ENCODE measurements around the gene CEACAM16. TPM values are rescaled to one million over a fixed set of nuclear protein-coding genes. Genes with fewer than 3 reads are reported as not detected.

CEACAM16 gene
- total and polyA plus RNA-seq, 4 donors, result not detected

DNA sequence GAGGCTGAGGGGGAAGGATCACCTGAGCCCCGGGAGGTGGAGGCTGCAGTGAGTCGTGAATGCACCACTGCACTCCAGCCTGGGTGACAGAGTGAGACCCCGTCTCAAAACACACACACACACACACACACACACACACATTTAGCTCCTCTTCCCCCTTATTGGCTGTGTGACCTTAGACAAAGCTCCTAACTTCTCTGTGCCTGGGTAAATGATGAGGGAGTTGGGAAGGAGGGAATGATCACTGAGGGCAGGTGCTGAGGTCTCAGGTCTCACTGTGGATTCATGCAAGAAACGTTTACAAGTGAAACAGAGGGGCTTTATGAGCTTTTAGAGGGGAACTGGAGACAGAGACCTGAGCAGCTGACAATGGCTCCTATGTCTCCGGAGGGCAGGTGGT, 32.7 kb downstream of the CEACAM16 start:
- no peaks in the 10 kb centered on the region for H3K27me3 ChIP-seq (ENCODE audit: control insufficient read depth, insufficient read depth, low read length)
- 67% methylated on average over 3 of the region's 5 CpGs for WGBS (ENCODE audit: insufficient coverage)
- H3K4me1 ChIP-seq (ENCODE audit: control insufficient read depth, insufficient read depth, low read length), result no peaks in the 10 kb centered on the region
- H3K4me3 ChIP-seq (ENCODE audit: low read depth, low read length), result no peak overlapping the region
- no peak for DNase-seq (ENCODE audit: low read depth in 4 of 6, low spot score in 6 of 6)
- H3K27ac ChIP-seq (ENCODE audit: low read depth, low read length), result no peak overlapping the region
- no peaks in the 10 kb centered on the region for H3K36me3 ChIP-seq (ENCODE audit: control insufficient read depth, insufficient read depth, low read length)
- no peaks in the 10 kb centered on the region for H3K9me3 ChIP-seq (ENCODE audit: control insufficient read depth, insufficient read depth, low read length)

DNA sequence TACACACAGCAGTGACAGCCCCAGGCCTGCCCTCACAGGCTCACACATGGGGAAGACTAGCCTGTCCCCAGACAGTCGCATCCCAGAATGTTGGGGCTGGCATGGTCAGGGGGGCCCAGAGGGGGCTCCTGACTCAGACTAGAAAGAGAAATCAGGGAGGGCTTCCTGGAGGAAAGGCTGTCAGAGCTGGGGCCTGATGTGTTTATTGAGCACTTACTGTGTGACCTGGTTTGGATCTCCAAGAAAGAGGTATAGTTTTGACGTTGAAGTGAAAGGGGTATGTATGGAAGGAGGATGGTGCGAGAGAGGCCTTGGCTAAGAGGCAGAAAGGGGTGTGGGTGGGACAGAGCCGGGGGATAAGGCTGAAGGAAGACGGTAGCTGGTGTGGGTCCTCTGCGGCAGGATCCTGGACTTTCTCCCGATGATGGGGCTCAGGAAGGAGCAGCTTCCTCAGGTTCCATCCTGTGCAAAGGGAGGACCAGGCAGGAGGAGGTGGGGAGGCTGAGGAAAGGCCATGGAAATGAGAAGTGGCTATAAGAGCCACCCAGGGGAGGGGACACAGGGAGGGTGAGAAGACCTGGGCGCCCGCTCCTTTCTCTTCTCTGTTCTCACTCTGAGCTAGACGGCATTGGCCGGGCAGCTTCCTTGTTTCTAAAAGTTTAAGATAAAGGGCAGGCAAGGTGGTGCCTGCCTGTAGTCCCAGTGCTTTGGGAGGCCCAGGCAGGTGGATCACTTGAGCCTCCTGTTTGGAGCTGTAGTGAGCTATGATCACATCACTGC, 33.5 kb downstream of the CEACAM16 start:
- no peak overlapping the region for H3K4me3 ChIP-seq (ENCODE audit: low read depth, low read length)
- no peaks in the 10 kb centered on the region for H3K27me3 ChIP-seq (ENCODE audit: control insufficient read depth, insufficient read depth, low read length)
- H3K27ac ChIP-seq (ENCODE audit: low read depth, low read length), result no peak overlapping the region
- no peak for DNase-seq (ENCODE audit: low read depth in 4 of 6, low spot score in 6 of 6)
- no peaks in the 10 kb centered on the region for H3K9me3 ChIP-seq (ENCODE audit: control insufficient read depth, insufficient read depth, low read length)
- H3K36me3 ChIP-seq (ENCODE audit: control insufficient read depth, insufficient read depth, low read length), result no peaks in the 10 kb centered on the region
- H3K4me1 ChIP-seq (ENCODE audit: control insufficient read depth, insufficient read depth, low read length), result no peaks in the 10 kb centered on the region
- 76% methylated on average over 9 of the region's 11 CpGs for WGBS (ENCODE audit: insufficient coverage)

GRCh38 chr19:44734357-44734756, 35.4 kb downstream of the CEACAM16 start:
- H3K27me3 ChIP-seq (ENCODE audit: control insufficient read depth, insufficient read depth, low read length), result peaks cover 5% of the 10 kb centered on the region
- no peaks in the 10 kb centered on the region for H3K36me3 ChIP-seq (ENCODE audit: control insufficient read depth, insufficient read depth, low read length)
- 0% methylated on average over 1 of the region's 1 CpG for WGBS (ENCODE audit: insufficient coverage)
- no peak overlapping the region for H3K4me3 ChIP-seq (ENCODE audit: low read depth, low read length)
- H3K4me1 ChIP-seq (ENCODE audit: control insufficient read depth, insufficient read depth, low read length), result no peaks in the 10 kb centered on the region
- H3K27ac ChIP-seq (ENCODE audit: low read depth, low read length), result no peak overlapping the region
- no peak for DNase-seq (ENCODE audit: low read depth in 4 of 6, low spot score in 6 of 6)
- no peaks in the 10 kb centered on the region for H3K9me3 ChIP-seq (ENCODE audit: control insufficient read depth, insufficient read depth, low read length)

DNA sequence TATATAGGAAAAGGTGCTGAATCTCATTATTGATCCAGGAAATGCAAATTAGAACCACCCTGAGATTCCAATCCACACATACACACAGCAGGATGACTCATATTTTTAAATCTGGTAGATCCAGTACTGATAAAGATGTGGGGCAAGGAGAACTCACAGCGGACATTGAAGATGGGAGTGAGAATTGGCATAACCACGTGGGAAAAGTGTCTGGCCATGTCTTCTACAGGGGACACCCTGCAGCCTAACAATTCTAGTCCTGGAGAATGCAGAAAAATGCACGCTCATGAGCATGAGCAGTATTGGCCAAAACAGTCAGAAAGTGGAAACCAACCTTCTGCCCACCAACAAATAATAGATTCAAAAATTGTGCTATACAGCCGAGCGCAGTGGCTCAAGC, 36.1 kb downstream of the CEACAM16 start:
- no peaks in the 10 kb centered on the region for H3K4me1 ChIP-seq (ENCODE audit: control insufficient read depth, insufficient read depth, low read length)
- H3K4me3 ChIP-seq (ENCODE audit: low read depth, low read length), result no peak overlapping the region
- no peak for DNase-seq (ENCODE audit: low read depth in 4 of 6, low spot score in 6 of 6)
- peaks cover 5% of the 10 kb centered on the region for H3K27me3 ChIP-seq (ENCODE audit: control insufficient read depth, insufficient read depth, low read length)
- H3K27ac ChIP-seq (ENCODE audit: low read depth, low read length), result no peak overlapping the region
- WGBS (ENCODE audit: insufficient coverage), result 79% methylated on average over 4 of the region's 5 CpGs
- H3K9me3 ChIP-seq (ENCODE audit: control insufficient read depth, insufficient read depth, low read length), result no peaks in the 10 kb centered on the region
- H3K36me3 ChIP-seq (ENCODE audit: control insufficient read depth, insufficient read depth, low read length), result no peaks in the 10 kb centered on the region

- Histone ChIP-seq H3K27me3 (ENCODE audit: control insufficient read depth, insufficient read depth, low read length) (peaks cover 5% of the 10 kb centered on the region), H3K36me3 (ENCODE audit: control insufficient read depth, insufficient read depth, low read length) (no peaks in the 10 kb centered on the region), H3K4me3 (ENCODE audit: low read depth, low read length) (no peak overlapping the region), H3K4me1 (ENCODE audit: control insufficient read depth, insufficient read depth, low read length) (peaks cover 7% of the 10 kb centered on the region), H3K27ac (ENCODE audit: low read depth, low read length) (no peak overlapping the region), H3K9me3 (ENCODE audit: control insufficient read depth, insufficient read depth, low read length) (no peaks in the 10 kb centered on the region)
- WGBS (ENCODE audit: insufficient coverage), result 54% methylated on average over 8 of the region's 13 CpGs
- DNase-seq (ENCODE audit: low read depth in 4 of 6, low spot score in 6 of 6), result no peak
Observed at GRCh38 chr19:44737238-44738071, 38.5 kb downstream of the CEACAM16 start.

GRCh38 chr19:44738136-44738535, 39.2 kb downstream of the CEACAM16 start:
- Histone ChIP-seq H3K36me3 (ENCODE audit: control insufficient read depth, insufficient read depth, low read length) (no peaks in the 10 kb centered on the region), H3K9me3 (ENCODE audit: control insufficient read depth, insufficient read depth, low read length) (no peaks in the 10 kb centered on the region), H3K27ac (ENCODE audit: low read depth, low read length) (no peak overlapping the region), H3K4me1 (ENCODE audit: control insufficient read depth, insufficient read depth, low read length) (peaks cover 11% of the 10 kb centered on the region), H3K4me3 (ENCODE audit: low read depth, low read length) (no peak overlapping the region), H3K27me3 (ENCODE audit: control insufficient read depth, insufficient read depth, low read length) (peaks cover 5% of the 10 kb centered on the region)
- no peak for DNase-seq (ENCODE audit: low read depth in 4 of 6, low spot score in 6 of 6)
- WGBS (ENCODE audit: insufficient coverage), result no CpG with 5 or more reads among the region's 2 CpGs

- DNase-seq (ENCODE audit: low read depth in 4 of 6, low spot score in 6 of 6), result no peak
- Histone ChIP-seq H3K9me3 (ENCODE audit: control insufficient read depth, insufficient read depth, low read length) (no peaks in the 10 kb centered on the region), H3K4me3 (ENCODE audit: low read depth, low read length) (no peak overlapping the region), H3K27me3 (ENCODE audit: control insufficient read depth, insufficient read depth, low read length) (peaks cover 5% of the 10 kb centered on the region), H3K4me1 (ENCODE audit: control insufficient read depth, insufficient read depth, low read length) (peaks cover 11% of the 10 kb centered on the region), H3K36me3 (ENCODE audit: control insufficient read depth, insufficient read depth, low read length) (no peaks in the 10 kb centered on the region), H3K27ac (ENCODE audit: low read depth, low read length) (no peak overlapping the region)
- 59% methylated on average over 7 of the region's 11 CpGs for WGBS (ENCODE audit: insufficient coverage)
Observed at GRCh38 chr19:44738603-44739558, 39.9 kb downstream of the CEACAM16 start.

DNA sequence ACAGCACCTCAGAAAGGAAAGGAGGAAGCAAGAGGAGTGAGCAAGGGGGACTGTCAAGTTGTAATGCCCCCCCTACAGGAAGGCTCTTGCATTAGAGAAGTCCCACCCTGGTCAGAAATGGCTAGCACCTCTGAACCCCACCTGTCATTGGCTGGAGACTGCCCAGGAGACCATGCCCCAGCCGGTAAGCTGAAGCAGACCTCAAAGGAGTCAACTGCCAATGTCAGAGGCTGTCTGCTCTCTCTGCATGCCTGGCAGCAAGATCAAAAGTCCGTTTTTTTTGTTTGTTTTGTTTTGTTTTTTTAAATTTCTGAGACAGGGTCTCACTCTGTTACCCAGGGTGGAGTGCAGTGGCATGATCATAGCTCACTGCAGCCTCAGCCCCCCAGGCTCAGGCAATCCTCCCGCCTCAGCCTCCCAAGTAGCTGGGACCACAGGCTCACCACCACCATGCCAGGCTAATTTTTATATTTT, 41.4 kb downstream of the CEACAM16 start:
- Histone ChIP-seq H3K27me3 (ENCODE audit: control insufficient read depth, insufficient read depth, low read length) (peaks cover 8% of the 10 kb centered on the region), H3K4me3 (ENCODE audit: low read depth, low read length) (no peak overlapping the region), H3K27ac (ENCODE audit: low read depth, low read length) (no peak overlapping the region), H3K4me1 (ENCODE audit: control insufficient read depth, insufficient read depth, low read length) (peaks cover 14% of the 10 kb centered on the region), H3K36me3 (ENCODE audit: control insufficient read depth, insufficient read depth, low read length) (no peaks in the 10 kb centered on the region), H3K9me3 (ENCODE audit: control insufficient read depth, insufficient read depth, low read length) (no peaks in the 10 kb centered on the region)
- WGBS (ENCODE audit: insufficient coverage), result 43% methylated on average over 3 of the region's 3 CpGs
- no peak for DNase-seq (ENCODE audit: low read depth in 4 of 6, low spot score in 6 of 6)

GRCh38 chr19:44741258-44741731, 42.3 kb downstream of the CEACAM16 start:
- Histone ChIP-seq H3K36me3 (ENCODE audit: control insufficient read depth, insufficient read depth, low read length) (no peaks in the 10 kb centered on the region), H3K9me3 (ENCODE audit: control insufficient read depth, insufficient read depth, low read length) (no peaks in the 10 kb centered on the region), H3K27me3 (ENCODE audit: control insufficient read depth, insufficient read depth, low read length) (peaks cover 14% of the 10 kb centered on the region), H3K4me3 (ENCODE audit: low read depth, low read length) (no peak overlapping the region), H3K4me1 (ENCODE audit: control insufficient read depth, insufficient read depth, low read length) (peaks cover 14% of the 10 kb centered on the region), H3K27ac (ENCODE audit: low read depth, low read length) (no peak overlapping the region)
- WGBS (ENCODE audit: insufficient coverage), result 80% methylated on average over 2 of the region's 6 CpGs
- no peak for DNase-seq (ENCODE audit: low read depth in 4 of 6, low spot score in 6 of 6)

All from spinal cord (tissue), 10 donors.